Cardiac fibroblast (primary cell): Measurements from ENCODE around the gene SERGEF.

Experiments used
- DNase-seq, 2 donors: peaks; one replicate each; pipeline versions ENCODE4 v3.0.0 to v3.0.0-alpha.2; 2010; ENCODE audit warnings: low read depth in 2 of 2
- H3K4me3 ChIP-seq, 2 donors: replicated peaks in 1 of 2; 1 replicate in 1 of 2; 2 replicates in 1 of 2; pipeline ENCODE4 v1.5.1; 2011; ENCODE audit warnings: low read depth in 2 of 2, low read length in 2 of 2, mild to moderate bottlenecking in 2 of 2, moderate library complexity in 1 of 2
- TF ChIP-seq, protein P1 (sequence below): IDR thresholded peaks from one replicate; pipeline ENCODE4 v1.5.1; 2011; ENCODE audit warnings: low read depth, mild to moderate bottlenecking, low read length, inconsistent platforms

The SERGEF gene

DNA sequence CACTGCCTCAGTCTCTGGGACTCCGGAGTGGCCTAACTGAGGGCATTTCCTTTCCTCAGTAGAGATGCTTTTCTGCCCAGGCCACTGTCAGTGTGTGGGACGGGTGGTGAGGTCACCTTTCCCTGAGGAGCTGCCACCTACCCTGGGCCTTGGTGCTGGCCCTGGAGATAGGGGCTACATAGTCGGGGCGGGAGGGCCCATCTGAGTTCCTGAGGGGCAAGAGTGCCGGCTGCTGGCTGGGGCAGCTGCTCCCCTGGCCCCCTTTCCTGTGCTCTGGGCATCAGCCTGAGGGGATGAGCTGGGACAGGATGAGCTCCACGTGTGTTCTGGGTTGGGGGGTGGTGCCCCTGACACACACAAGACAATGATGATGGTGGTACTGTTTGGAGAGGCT lies 272.9 kb downstream of the SERGEF start:
- TF ChIP-seq, protein P1, sequence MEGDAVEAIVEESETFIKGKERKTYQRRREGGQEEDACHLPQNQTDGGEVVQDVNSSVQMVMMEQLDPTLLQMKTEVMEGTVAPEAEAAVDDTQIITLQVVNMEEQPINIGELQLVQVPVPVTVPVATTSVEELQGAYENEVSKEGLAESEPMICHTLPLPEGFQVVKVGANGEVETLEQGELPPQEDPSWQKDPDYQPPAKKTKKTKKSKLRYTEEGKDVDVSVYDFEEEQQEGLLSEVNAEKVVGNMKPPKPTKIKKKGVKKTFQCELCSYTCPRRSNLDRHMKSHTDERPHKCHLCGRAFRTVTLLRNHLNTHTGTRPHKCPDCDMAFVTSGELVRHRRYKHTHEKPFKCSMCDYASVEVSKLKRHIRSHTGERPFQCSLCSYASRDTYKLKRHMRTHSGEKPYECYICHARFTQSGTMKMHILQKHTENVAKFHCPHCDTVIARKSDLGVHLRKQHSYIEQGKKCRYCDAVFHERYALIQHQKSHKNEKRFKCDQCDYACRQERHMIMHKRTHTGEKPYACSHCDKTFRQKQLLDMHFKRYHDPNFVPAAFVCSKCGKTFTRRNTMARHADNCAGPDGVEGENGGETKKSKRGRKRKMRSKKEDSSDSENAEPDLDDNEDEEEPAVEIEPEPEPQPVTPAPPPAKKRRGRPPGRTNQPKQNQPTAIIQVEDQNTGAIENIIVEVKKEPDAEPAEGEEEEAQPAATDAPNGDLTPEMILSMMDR = no peak
- no peak overlapping the region for H3K4me3 ChIP-seq
- no peak for DNase-seq

DNA sequence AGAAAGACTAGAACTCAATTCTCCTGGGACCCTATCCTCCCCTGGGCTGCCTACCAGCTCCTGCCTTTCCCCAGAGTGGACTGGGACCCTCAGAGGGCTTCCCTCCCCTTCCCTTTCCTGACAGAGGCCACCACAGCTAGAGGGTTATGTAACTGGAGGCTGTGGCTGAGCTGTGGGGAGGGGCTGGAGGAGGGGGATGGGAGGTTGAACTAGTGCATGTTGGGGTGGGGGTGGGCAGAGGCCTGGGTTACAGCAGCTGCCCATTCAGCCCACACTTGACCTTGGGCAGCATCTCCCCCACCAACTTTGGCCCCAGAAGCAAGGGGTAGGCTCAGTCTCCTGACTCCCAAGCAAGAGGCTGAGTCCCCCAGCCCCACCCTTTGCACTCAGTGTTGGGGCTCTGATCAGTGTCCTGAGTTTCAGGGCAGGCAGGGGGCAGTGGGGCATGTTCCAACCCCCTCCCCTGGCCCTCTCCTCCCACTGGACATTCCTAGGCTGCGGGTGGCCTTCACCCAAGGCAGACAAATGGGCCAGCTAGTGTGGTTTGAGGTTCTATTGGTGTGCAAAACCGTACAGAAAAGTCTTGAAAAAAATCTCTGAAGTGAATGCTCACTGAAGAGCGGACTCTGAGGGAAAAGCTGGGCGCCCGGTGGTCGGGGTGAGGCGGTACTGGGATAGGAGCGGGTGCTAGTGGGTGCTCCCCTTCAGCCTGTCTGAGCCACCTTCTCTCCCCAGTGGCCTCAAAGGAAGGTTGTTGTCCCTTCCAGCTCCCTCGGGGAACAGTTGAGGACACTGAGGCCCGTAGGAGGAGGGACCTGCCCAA lies 274.5 kb downstream of the SERGEF start:
- TF ChIP-seq, protein P1 = no peak
- no peak overlapping the region for H3K4me3 ChIP-seq
- no peak for DNase-seq
